GM18870 (cell line): ENCODE measurements around the gene DAP.
A peak's percentile ranks its signal among the peaks of the same experiment; 100 is the strongest.
"Not testable (repeated sequence)": the region's sequence is repeated elsewhere in the genome, so short reads cannot be mapped to it uniquely, and the experiment has no call there.

Source experiments
- ATAC-seq: cut with Tn5 transposase; IDR thresholded peaks from one replicate; pipeline ENCODE4 v1.9.1; 2021; ENCODE audit warnings: moderate library complexity; ENCODE audit not compliant: unreplicated experiment

DAP gene

DNA sequence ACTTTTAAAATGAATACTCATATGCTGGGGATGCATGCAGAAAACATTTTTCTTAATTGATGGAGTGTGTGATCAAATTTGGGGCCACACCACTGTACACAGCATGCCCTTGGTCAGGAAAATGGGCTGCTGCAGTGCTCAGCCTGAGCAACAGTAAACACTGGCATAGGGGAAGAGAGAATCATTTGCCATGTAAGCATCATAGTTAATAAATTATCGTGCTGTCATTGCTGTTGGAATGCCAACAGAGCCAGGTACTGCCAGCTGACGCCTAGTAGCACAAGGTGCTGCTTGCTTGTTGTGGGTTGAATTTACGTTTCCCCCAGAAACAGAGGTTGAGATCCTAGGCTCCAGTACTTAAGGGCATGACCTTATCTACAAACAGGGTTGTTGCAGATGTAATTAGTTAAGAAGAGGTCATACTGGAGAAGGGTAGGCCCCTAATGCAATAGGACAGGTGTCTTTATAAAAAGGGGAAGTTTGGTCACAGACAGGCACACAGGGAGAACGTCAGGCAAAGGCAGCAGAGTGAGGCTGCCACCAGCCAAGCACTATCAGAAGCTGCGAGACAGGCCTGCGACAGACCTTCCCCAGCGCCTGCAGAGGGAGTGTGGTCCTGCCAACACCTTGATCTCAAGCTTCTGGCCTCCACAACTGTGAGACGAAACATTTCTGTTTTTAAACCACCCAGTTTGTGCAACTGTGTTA lies 25.3 kb downstream of the DAP start:
- ATAC-seq, result peak; percentile 75

DNA sequence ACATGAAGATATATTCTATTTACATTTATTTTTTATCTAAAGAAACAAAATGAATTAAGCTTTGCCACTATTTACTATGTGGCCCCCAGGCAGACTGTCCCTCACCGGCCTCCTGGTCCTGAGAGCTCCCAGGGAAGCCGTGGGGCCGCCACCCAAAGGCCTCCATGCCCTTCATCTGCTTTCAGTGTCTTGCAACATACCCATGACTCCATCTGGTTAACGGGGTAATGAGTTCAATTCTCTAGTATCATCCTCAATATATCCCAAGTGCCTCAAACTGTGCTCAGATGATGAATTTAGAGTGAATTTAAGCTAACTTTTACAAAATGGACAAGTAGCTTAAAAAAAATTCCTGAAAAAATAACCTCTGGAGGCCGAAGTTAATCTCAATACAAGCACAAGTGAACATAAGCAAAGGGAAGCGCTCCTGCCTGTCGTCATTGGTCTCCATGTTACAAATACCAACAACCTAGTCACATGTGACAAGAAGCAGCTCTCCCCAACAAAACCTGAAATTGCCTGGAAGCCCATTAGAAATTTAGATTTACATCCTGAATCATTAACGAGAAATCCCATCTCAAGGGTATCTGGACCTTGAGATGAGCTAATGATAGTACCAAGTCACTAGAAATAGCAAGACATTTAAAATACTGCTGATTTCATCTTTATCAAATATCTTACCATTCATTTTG lies 26.1 kb downstream of the DAP start:
- ATAC-seq, result no peak

- no peak for ATAC-seq
These were observed 26.9 kb downstream of the DAP start for GRCh38 chr5:10734037-10734709.

DNA sequence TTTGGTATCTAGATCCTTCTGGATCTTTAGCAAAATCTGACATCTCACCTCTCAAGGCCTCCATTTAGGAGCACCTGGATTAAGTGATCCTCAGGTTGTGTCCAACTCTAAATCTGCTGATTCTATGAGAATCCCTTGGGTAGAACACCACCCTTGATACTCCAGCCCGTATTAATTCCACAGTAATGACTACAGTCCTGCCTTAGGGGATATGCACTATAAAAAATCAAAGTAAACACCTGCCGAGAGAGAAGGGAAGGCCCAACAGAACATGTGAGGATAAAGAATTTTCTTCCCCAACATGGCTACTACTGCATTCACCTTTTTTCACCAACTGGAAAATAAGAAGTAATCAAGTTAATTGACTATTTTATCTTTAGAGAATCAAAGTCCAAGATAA lies 27.6 kb downstream of the DAP start:
- no peak for ATAC-seq

DNA sequence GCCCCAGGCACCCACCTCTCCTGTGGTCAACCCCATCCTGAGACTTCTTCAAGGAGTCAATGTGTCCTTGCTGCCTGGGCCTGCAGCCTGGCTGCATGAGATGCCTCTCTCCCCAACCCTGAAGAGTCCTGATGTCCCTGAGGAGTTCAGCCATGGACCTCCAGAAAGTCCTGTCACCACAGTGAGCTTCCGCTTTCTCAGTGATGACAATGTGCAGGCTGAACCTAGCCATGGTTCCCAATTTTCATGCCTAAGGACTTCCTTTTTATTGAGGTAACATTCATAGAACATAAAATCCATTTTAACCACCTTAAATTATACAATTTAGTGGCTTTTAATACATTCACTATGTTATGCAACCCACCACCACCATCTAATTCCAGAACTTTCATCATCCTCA lies 29.1 kb downstream of the DAP start:
- ATAC-seq, result no peak

DNA sequence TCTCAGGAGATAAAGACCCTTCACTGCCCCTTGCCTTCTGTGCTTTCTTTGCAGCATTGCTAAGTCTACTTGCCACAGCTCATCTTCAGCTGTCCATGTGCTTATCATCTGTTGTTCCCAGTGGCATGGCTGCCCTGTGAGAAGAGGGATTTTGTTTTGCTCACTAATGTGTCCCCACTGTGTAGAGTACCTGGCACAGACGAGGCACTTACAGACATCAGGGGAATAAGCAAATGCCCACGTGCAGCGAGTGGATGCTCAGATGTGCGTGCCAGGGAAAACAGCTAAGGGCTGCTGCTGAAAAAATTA lies 31.0 kb downstream of the DAP start:
- no peak for ATAC-seq

DNA sequence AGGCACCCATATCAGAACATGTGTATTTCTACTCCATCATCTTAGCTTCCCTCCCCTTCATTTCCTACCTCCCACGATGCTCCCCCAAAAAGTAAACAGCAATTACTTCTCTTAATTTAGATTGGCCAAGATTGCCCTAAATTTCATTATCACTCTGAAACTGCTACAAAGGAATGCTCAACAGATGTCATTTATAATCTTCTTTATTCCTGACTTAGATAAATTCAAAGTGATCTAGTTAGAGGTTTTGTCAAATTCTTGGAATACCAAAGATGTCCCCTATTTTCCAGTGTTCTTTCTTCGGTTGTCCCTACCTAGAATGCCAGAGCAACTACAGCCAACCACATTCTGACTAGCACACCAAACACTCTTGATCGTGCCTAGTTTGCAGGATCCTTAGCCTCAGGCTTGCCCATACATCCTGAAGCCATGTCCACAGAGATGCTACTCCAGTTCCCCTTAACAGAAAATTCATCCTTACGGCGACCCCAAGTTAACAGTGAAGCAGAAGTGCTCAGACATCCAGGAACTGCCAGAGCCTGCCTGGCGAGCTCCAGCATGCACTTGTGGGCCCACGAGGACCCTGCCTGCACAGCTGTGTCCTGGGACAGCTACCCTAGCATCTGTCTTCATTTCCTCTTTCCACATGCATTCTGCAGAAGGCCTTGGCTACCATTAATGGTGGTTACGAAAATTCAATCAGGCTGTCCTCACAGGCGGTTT lies 31.6 kb downstream of the DAP start:
- no peak for ATAC-seq

DNA sequence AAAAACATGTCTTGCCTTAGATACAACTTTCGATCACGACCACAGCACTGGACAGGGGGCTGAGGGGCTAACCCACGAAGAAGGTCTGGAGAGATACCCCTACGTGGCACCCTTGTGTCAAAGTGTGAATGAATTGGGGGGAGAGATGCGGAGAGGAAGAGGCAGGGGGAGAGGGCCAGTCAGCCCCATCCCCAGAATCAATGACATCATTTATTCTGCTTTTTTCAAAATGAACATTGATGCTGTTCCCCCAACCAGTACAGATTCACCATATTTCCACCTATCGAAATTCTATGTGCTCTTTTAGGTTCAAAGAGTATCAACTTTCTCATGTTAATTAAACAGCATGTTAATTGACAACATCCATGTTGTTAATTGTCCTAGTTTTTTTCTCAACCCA lies 32.4 kb downstream of the DAP start:
- no peak for ATAC-seq

- no peak for ATAC-seq
These were observed 33.2 kb downstream of the DAP start for GRCh38 chr5:10727861-10728260.

DNA sequence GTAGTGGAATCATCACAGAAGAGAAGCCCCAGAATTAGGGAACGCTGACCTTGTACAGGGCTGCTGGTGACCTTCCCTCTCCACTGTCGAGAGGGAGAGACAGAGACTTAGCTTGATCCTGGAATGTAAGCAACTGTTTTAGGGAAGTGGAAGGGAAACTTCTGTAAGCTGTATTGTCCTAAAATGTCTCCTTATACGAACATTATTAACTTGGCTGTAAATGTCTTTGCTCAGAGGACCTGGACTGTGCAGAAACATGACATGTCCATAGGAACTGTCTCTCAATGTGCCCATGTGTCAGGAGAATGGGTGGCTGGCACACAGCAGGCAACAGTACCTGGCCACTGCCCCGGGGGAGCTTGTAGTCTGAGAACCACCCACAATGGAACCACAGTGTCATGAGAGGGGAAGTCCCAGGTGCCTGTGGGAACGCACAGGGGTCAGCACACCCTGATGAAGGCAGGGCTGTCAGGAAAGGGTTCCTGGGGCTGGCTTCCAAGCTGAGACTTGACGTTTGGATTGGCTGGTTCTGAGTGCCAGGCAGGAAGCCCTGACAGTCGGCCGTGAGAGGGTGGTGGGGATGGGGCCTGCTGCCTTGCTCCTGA lies 34.0 kb downstream of the DAP start:
- peak; percentile 92 for ATAC-seq

GRCh38 chr5:10726179-10726912 lies 34.7 kb downstream of the DAP start:
- no peak for ATAC-seq

DNA sequence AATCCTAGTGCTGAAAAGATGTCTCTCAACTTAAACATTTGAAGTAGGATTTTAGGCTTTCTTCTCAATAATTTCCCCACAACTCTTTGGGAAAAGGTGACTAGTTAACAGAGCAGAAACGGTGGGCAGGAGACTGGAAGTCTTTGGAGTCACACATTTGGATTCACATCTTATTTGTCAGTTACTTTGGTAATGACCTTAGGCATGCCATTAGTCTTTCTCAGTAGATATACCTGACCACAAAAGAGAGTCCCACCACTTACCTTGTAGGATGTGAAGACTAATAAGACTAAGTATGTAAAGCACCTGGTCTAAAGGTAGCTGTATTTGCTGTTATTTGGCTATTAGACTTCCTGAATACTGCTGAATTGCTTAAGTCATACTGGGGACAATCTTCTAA lies 35.4 kb downstream of the DAP start:
- ATAC-seq, result no peak

DNA sequence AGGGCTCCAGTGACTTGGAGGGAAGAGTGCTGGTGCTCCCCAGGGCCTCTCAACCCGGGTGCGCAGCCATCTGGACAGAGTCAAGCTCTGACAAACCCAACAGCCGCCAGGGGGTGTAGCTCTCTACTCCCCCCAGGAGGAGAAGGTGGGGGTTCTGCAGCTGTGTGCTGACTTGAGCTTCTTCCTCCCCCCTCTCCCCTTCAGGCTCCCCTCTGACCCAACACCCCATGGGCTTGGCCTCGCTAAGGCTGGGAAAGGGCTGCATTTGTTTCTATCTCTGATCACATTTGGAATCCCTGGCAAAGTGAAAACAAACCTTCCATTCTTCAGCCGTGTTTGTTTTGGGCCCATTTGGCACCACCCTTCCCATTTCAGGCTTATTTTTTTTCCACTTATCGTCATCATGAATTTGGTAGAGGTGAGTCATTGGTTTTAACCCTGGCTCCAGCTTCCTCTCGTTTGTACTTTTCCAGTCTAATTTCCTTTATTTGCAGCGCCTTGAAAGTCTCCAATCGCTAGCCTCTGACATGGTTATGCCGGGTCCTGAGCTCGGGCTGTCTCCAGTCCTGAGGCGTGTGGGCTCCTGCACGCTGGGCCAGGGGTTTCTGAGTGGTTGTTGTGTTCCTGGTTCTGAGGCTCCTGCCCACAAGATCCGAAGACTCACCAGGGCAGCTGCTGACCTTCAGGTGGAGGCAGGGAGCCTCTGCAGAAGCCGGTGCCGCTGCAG lies 36.1 kb downstream of the DAP start:
- ATAC-seq, result no peak

GRCh38 chr5:10723514-10723913 lies 37.5 kb downstream of the DAP start:
- ATAC-seq, result no peak

GRCh38 chr5:10720766-10721165 lies 40.3 kb downstream of the DAP start:
- ATAC-seq, result not testable (repeated sequence)

DNA sequence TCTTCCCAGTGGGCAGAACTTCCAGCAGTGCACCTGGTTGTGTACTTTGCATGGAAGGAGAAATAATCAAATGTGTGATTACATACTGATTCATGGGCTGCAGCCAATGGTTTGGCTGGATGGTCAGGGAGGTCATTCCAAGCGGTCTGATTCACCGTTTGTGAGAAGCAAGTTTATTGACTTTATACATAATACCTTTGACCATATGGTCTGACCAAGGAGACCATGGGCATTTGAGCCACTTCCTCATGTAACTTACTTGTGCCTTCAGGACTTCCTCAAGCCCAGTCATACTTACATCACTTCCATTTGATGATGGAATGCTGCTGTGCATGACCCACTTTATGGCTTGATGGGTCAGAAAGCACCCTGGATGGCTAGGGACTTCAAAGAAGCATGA lies 41.1 kb downstream of the DAP start:
- no peak for ATAC-seq

DNA sequence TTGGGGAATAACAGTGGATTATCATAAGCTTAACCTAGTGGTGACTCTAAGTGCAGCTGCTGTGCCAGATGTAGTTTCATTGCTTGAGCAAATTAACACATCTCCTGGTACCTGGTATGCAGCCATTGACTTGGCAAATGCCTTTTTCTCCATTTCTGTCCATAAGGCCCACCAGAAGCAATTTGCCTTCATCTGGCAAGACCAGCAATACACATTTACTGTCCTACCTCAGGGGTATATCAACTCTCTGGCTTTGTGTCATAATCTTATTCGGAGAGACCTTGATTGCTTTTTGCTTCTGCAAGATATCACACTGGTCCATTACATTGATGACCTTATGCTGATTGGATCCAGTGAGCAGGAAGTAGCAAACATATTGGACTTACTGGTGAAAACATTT lies 42.4 kb downstream of the DAP start:
- ATAC-seq, result not testable (repeated sequence)

GRCh38 chr5:10716825-10717224 lies 44.2 kb downstream of the DAP start:
- ATAC-seq, result not testable (repeated sequence)

- no peak for ATAC-seq
These were observed 45.3 kb downstream of the DAP start for GRCh38 chr5:10715605-10716290.
